Right lobe of liver (tissue), 4 donors: ENCODE results near the gene NFIB.

Source experiments
- POLR2A ChIP-seq: fragments of 450-650 bp; IDR thresholded peaks from one replicate; pipeline ENCODE4 v1.6.1; 2017; ENCODE audit warnings: antibody characterized with exemption, mild to moderate bottlenecking
- TF ChIP-seq, protein P1 (sequence below), 4 donors: fragments of 200-600 bp in 3 of 4; fragments of 450-650 bp in 1 of 4; IDR thresholded peaks; one replicate each; pipeline versions ENCODE4 v1.5.1 to v1.8.0; 2016 to 2022; ENCODE audit warnings: antibody characterized with exemption in 4 of 4, mild to moderate bottlenecking in 2 of 4
- donor health status: DM: no; HTN: no; CAD: no.
- donor health status: DM: no; HTN: no; CAD: no.
- donor health status: DM: no; HTN: yes; CAD: no.

DNA sequence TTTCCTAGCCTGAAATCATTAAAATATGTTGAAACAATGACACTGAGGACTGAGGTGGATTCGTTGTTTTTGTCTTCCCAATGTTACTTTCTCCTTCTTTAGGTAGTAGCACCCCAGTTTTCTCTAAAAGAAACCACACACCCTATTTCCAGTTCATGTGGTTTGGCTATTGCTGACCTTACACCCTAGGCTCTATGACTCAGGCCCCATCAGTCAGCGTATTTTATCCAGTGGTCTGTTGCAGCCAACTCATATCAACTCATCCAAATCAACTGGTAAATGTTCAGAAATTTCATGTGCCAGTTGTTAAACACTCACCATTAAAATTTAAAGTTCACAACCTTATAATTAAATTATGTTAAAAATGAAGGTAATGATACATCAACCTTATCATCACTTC lies 44.6 kb upstream of the NFIB start:
- TF ChIP-seq POLR2A, result no peak
- TF ChIP-seq, protein P1, sequence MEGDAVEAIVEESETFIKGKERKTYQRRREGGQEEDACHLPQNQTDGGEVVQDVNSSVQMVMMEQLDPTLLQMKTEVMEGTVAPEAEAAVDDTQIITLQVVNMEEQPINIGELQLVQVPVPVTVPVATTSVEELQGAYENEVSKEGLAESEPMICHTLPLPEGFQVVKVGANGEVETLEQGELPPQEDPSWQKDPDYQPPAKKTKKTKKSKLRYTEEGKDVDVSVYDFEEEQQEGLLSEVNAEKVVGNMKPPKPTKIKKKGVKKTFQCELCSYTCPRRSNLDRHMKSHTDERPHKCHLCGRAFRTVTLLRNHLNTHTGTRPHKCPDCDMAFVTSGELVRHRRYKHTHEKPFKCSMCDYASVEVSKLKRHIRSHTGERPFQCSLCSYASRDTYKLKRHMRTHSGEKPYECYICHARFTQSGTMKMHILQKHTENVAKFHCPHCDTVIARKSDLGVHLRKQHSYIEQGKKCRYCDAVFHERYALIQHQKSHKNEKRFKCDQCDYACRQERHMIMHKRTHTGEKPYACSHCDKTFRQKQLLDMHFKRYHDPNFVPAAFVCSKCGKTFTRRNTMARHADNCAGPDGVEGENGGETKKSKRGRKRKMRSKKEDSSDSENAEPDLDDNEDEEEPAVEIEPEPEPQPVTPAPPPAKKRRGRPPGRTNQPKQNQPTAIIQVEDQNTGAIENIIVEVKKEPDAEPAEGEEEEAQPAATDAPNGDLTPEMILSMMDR (IDR thresholded peaks at IDR 0.05), result no peak
